GM23248 (cell line): Measurements from ENCODE around the gene SCRN2. TPM values are rescaled to one million over a fixed set of nuclear protein-coding genes. Genes with fewer than 3 reads are reported as not detected.

Source experiments
- DNase-seq: peaks from one replicate; pipeline ENCODE4 v3.0.0-alpha.2; 2015
- H2AFZ ChIP-seq: fragments of 200-600 bp; sonication (generic); 2 replicates; pipeline ENCODE4 v1.6.1; 2016; ENCODE audit warnings: antibody characterized with exemption
- H3F3A ChIP-seq: fragments of 200-600 bp; sonication (generic); 2 replicates; pipeline ENCODE4 v1.6.1; 2016; ENCODE audit warnings: mild to moderate bottlenecking, antibody characterized with exemption, mixed run types; ENCODE audit not compliant: insufficient read depth
- H3K27ac ChIP-seq: fragments of 200-600 bp; sonication (generic); 2 replicates; pipeline ENCODE4 v1.5.1; 2016; ENCODE audit warnings: mild to moderate bottlenecking
- H3K27me3 ChIP-seq: fragments of 200-600 bp; sonication (generic); replicated peaks from 2 replicates; pipeline ENCODE4 v1.6.1; 2016; ENCODE audit warnings: mild to moderate bottlenecking; ENCODE audit not compliant: insufficient read depth
- H3K36me3 ChIP-seq: fragments of 200-600 bp; sonication (generic); 2 replicates; pipeline ENCODE4 v1.6.1; 2016; ENCODE audit warnings: low read depth, mild to moderate bottlenecking
- H3K4me1 ChIP-seq: fragments of 200-600 bp; sonication (generic); 2 replicates; pipeline ENCODE4 v1.6.1; 2016; ENCODE audit warnings: mild to moderate bottlenecking; ENCODE audit not compliant: insufficient read depth
- H3K4me2 ChIP-seq: fragments of 200-600 bp; sonication (generic); one replicate; pipeline ENCODE4 v1.6.1; 2016; ENCODE audit warnings: mild to moderate bottlenecking; ENCODE audit not compliant: unreplicated experiment
- H3K4me3 ChIP-seq: fragments of 200-600 bp; sonication (generic); 2 replicates; pipeline ENCODE4 v1.5.1; 2016; ENCODE audit warnings: mild to moderate bottlenecking
- H3K79me2 ChIP-seq: fragments of 200-600 bp; sonication (generic); 2 replicates; pipeline ENCODE4 v1.6.1; 2016; ENCODE audit warnings: mild to moderate bottlenecking; ENCODE audit not compliant: insufficient read depth
- H3K9ac ChIP-seq: fragments of 200-600 bp; sonication (generic); 2 replicates; pipeline ENCODE4 v1.6.1; 2016; ENCODE audit warnings: mild to moderate bottlenecking
- H3K9me2 ChIP-seq: fragments of 200-600 bp; sonication (generic); 2 replicates; pipeline ENCODE4 v1.6.1; 2016; ENCODE audit warnings: mixed run types, mild to moderate bottlenecking, moderate library complexity; ENCODE audit not compliant: insufficient read depth
- H3K9me3 ChIP-seq: fragments of 200-600 bp; sonication (generic); one replicate; pipeline ENCODE4 v1.6.1; 2017; ENCODE audit warnings: low read depth
- H4K20me1 ChIP-seq: fragments of 200-600 bp; sonication (generic); 2 replicates; pipeline ENCODE4 v1.6.0; 2016; ENCODE audit not compliant: insufficient read depth
- EZH2 ChIP-seq: fragments of 200-600 bp; sonication (generic); IDR thresholded peaks from 2 replicates; pipeline ENCODE4 v1.6.1; 2018; ENCODE audit warnings: antibody characterized with exemption, mild to moderate bottlenecking; ENCODE audit not compliant: insufficient read depth, poor library complexity, severe bottlenecking
- EZH2phosphoT487 ChIP-seq: fragments of 200-600 bp; sonication (generic); IDR thresholded peaks from 2 replicates; pipeline ENCODE4 v1.6.1; 2018; ENCODE audit warnings: antibody characterized with exemption, moderate library complexity, mild to moderate bottlenecking, low read depth; ENCODE audit not compliant: insufficient read depth
- WGBS, 2 experiments: methylation state at CpG; one replicate each; pipeline ENCODE4 v1.1.6; 2015 to 2017; ENCODE audit warnings: low lambda C conversion rate in 2 of 2, low coverage in 1 of 2; ENCODE audit errors: missing lambda C conversion rate in 2 of 2; 5-methylcytosine and 5-hydroxymethylcytosine counted together
- in situ Hi-C: fragments of 300-500 bp; cut with MboI; formaldehyde crosslinking; loops from 2 replicates; pipeline ENCODE4 v1.15.0; 2020
- polyA plus RNA-seq: library from polyadenylated mRNA; unstranded; fragments of >200 nt; fragmentation: Nextera tagmentation; extraction: Ambion mirVana; gene quantifications from 2 replicates; pipeline ENCODE4 v1.2.1, GENCODE V29; 2016
- total RNA-seq: library from RNA; depleted of rRNA; stranded (reverse); fragments of >200 nt; shearing (Covaris generic); gene quantifications from 2 replicates; pipeline ENCODE4 v1.2.3, GENCODE V29; 2014

SCRN2 gene
- total and polyA plus RNA-seq, 2 experiments from 2014 or later = 39.5 to 41.2 TPM

GRCh38 chr17:47872651-47873161 is 31.6 kb upstream of the SCRN2 start:
- 20 to 26% methylated on average over 15 of the region's 15 CpGs for WGBS, 2 experiments
- TF ChIP-seq EZH2 = no peak
- Histone ChIP-seq H2AFZ (peak overlapping the region; percentile 47; the same call in 1 of the 2 replicates), H3K4me1 (0 out of 2 replicates have a peak, but pooled peaks cover 13% of the 10 kb centered on the region), H3K36me3 (no peaks in the 10 kb centered on the region), H4K20me1 (no peaks in the 10 kb centered on the region), H3K9ac (no peak overlapping the region), H3K27me3 (peaks cover 26% of the 10 kb centered on the region), H3K4me3 (0 out of 2 replicates have a peak overlapping the region, but pooled peaks have one; percentile 16), H3K27ac (no peak overlapping the region), H3K79me2 (no peaks in the 10 kb centered on the region), H3K4me2 (no peak overlapping the region), H3F3A (no peaks in the 10 kb centered on the region), H3K9me2 (no peaks in the 10 kb centered on the region), H3K9me3 (no peaks in the 10 kb centered on the region)
- DNase-seq = no peak
- in situ Hi-C loops = no loop called here

GRCh38 chr17:47872019-47872650 is 31.1 kb upstream of the SCRN2 start:
- Histone ChIP-seq H3K4me2 (no peak overlapping the region), H3K27ac (no peak overlapping the region), H3K27me3 (peaks cover 26% of the 10 kb centered on the region), H3F3A (no peaks in the 10 kb centered on the region), H3K9ac (no peak overlapping the region), H3K4me3 (peak overlapping the region; percentile 16; the same call in 1 of the 2 replicates), H3K36me3 (no peaks in the 10 kb centered on the region), H3K9me2 (no peaks in the 10 kb centered on the region), H2AFZ (peak overlapping the region; percentile 47; the same call in 1 of the 2 replicates), H3K4me1 (0 out of 2 replicates have a peak, but pooled peaks cover 13% of the 10 kb centered on the region), H3K9me3 (no peaks in the 10 kb centered on the region), H4K20me1 (no peaks in the 10 kb centered on the region), H3K79me2 (no peaks in the 10 kb centered on the region)
- TF ChIP-seq EZH2 (no peak), EZH2phosphoT487 (no peak)
- WGBS, 2 experiments = 23 to 28% methylated on average over 16 to 28 of the region's 29 CpGs
- in situ Hi-C loops = no loop called here
- peak; percentile 31 for DNase-seq

GRCh38 chr17:47871048-47871447 is 30.0 kb upstream of the SCRN2 start:
- Histone ChIP-seq H3K79me2 (no peaks in the 10 kb centered on the region), H3K36me3 (no peaks in the 10 kb centered on the region), H3K4me3 (no peak overlapping the region), H3K27me3 (peaks cover 26% of the 10 kb centered on the region), H3K9me3 (no peaks in the 10 kb centered on the region), H3K4me2 (no peak overlapping the region), H3K9ac (no peak overlapping the region), H3K4me1 (0 out of 2 replicates have a peak, but pooled peaks cover 13% of the 10 kb centered on the region), H3K27ac (no peak overlapping the region), H3F3A (no peaks in the 10 kb centered on the region), H4K20me1 (no peaks in the 10 kb centered on the region), H3K9me2 (no peaks in the 10 kb centered on the region), H2AFZ (no peak overlapping the region)
- in situ Hi-C loops = no loop called here
- no peak for TF ChIP-seq EZH2
- TF ChIP-seq EZH2phosphoT487 = no peak
- DNase-seq = no peak

GRCh38 chr17:47870056-47870455 is 29.0 kb upstream of the SCRN2 start:
- WGBS, 2 experiments = 0 to 13% methylated on average over 1 of the region's 1 CpG
- H4K20me1 ChIP-seq = no peaks in the 10 kb centered on the region
- no peaks in the 10 kb centered on the region for H3K9me2 ChIP-seq
- H3K4me3 ChIP-seq = no peak overlapping the region
- in situ Hi-C loops = no loop called here
- H3K36me3 ChIP-seq = no peaks in the 10 kb centered on the region
- no peaks in the 10 kb centered on the region for H3K79me2 ChIP-seq
- no peak overlapping the region for H2AFZ ChIP-seq
- no peak overlapping the region for H3K9ac ChIP-seq
- H3K27ac ChIP-seq = no peak overlapping the region
- H3F3A ChIP-seq = no peaks in the 10 kb centered on the region
- H3K4me2 ChIP-seq = no peak overlapping the region
- no peaks in the 10 kb centered on the region for H3K9me3 ChIP-seq
- TF ChIP-seq EZH2phosphoT487 = no peak
- TF ChIP-seq EZH2 = no peak
- DNase-seq = no peak
- 0 out of 2 replicates have a peak, but pooled peaks cover 7% of the 10 kb centered on the region for H3K4me1 ChIP-seq
- peaks cover 26% of the 10 kb centered on the region for H3K27me3 ChIP-seq

- H3K36me3 ChIP-seq = no peaks in the 10 kb centered on the region
- H3K9ac ChIP-seq = no peak overlapping the region
- H3K4me2 ChIP-seq = no peak overlapping the region
- no peaks in the 10 kb centered on the region for H4K20me1 ChIP-seq
- DNase-seq = no peak
- no peak overlapping the region for H3K4me3 ChIP-seq
- H3K9me3 ChIP-seq = no peaks in the 10 kb centered on the region
- no peaks in the 10 kb centered on the region for H3K79me2 ChIP-seq
- TF ChIP-seq EZH2phosphoT487 = no peak
- TF ChIP-seq EZH2 = no peak
- peaks cover 13% of the 10 kb centered on the region for H3K4me1 ChIP-seq
- no peaks in the 10 kb centered on the region for H3K9me2 ChIP-seq
- in situ Hi-C loops = no loop called here
- no peak overlapping the region for H2AFZ ChIP-seq
- peaks cover 26% of the 10 kb centered on the region for H3K27me3 ChIP-seq
- 49 to 58% methylated on average over 2 of the region's 2 CpGs for WGBS, 2 experiments
- no peaks in the 10 kb centered on the region for H3F3A ChIP-seq
- no peak overlapping the region for H3K27ac ChIP-seq
Measured at GRCh38 chr17:47869114-47869513, 28.0 kb upstream of the SCRN2 start.
